HL-60/S4 treated with phorbol 12-myristate 13-acetate at 8.2 ng/mL for 4 days and 3 days (cell line): ENCODE results near the gene ANKRD61.
"Not testable (repeated sequence)": the region's sequence is repeated elsewhere in the genome, so short reads cannot be mapped to it uniquely, and the experiment has no call there.

Experiments
- in situ Hi-C: fragments of 300-500 bp; cut with MboI; formaldehyde crosslinking; loops from 2 replicates; pipeline ENCODE4 v1.15.0; 2022; ENCODE audit warnings: low sequenced_read_pairs

Gene ANKRD61

DNA sequence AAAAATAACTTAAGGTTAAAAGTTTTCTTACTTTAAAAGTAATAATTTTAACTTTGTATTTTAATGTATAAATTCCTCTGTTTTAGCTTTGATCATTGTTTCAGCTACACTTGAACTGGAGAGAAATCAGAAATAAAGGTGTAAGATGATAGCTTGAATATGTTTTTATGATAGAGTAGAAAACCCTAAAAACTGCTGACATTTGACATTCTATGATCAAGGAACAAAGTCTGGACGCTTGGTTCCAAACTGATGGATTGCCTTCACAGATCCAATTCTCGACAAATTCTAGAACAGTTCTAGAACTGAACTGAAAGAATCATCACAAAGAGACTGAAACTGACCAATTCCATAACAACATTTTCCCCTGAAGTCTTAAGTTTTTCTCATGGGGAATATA lies at the start of gene ANKRD61:
TSS of gene ANKRD61 (plus strand) at position 389 of the 400 bp plus-strand sequence. CDS start at position 389, 0 bp downstream.
- in situ Hi-C loops: no loop called here

GRCh38 chr7:5987061-5987460 lies 44.1 kb upstream of the ANKRD61 start:
- in situ Hi-C loops: not testable (repeated sequence)

- in situ Hi-C loops: no loop called here
Measured at GRCh38 chr7:5997210-5997808, 33.9 kb upstream of the ANKRD61 start.

- in situ Hi-C loops: no loop called here
Measured at GRCh38 chr7:6007386-6007785, 23.8 kb upstream of the ANKRD61 start.

GRCh38 chr7:6007835-6008590 lies 23.2 kb upstream of the ANKRD61 start:
- in situ Hi-C loops: not testable (repeated sequence)

DNA sequence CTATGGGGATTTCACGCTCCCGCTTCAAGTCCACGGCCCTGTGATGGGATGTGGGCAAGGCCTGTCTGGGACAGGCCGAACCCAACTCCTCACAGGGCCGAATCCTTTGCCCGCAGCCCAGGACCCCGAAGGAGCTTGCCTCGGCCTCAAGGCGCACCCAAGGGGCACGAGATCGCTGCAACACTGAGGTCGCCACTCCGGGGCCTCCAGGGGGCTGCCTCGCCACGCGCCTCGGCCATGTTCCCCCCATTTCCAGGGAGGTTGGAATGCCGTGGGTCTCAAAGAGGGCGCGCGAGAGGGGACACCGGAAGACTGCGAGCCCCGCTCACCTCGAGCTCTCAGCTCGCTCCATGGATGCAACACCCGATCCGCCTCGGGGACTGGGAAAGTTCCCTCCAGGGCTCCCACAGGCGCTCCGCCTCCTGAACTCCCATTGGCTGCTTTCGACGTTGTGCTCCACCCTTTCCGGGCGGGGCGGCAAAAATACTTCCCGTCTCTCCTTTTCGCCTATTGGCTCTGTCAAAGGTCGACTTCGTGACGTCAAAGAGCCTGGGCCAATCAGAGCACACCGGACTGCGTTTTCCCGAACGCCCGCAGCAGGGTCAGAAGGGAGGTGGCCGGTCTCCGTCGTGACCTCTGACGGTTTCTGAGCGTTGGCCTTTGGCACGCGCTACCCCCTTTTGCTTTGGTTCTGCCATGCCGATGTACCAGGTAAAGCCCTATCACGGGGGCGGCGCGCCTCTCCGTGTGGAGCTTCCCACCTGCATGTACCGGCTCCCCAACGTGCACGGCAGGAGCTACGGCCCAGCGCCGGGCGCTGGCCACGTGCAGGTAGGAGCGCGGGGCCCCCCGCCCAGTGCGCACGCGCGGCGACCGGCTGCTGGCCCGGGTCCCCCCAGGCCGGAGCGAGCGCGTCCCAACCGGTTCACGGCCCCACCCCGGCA lies 22.2 kb upstream of the ANKRD61 start, which contains the start of the genes AIMP2 and PMS2:
TSS of gene AIMP2 (plus strand) at position 605 of the 944 bp plus-strand sequence. CDS start at position 697, 92 bp downstream.
TSS of gene PMS2 (minus strand) at position 382 of the 944 bp plus-strand sequence. CDS start at position 352, 30 bp downstream.
- in situ Hi-C loops: no loop called here

DNA sequence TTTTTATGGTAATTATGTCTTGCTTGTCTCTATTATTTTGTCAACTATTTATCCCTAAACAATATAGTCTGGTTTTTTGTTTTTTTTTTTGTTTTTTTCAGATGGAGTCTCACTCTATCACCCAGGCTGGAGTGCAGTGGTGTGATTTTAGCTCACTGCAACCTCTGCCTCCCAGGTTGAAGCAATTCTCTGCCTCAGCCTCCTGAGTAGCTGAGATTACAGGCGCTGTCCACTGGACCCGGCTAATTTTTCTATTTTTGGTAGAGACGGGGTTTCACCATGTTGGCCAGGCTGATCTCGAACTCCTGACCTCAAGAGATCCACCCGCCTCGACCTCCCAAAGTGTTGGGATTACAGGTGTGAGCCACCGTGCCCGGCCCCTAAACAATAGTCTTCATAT lies 20.8 kb upstream of the ANKRD61 start:
- in situ Hi-C loops: not testable (repeated sequence)

- in situ Hi-C loops: no loop called here
Measured at GRCh38 chr7:6011541-6011940, 19.6 kb upstream of the ANKRD61 start.

DNA sequence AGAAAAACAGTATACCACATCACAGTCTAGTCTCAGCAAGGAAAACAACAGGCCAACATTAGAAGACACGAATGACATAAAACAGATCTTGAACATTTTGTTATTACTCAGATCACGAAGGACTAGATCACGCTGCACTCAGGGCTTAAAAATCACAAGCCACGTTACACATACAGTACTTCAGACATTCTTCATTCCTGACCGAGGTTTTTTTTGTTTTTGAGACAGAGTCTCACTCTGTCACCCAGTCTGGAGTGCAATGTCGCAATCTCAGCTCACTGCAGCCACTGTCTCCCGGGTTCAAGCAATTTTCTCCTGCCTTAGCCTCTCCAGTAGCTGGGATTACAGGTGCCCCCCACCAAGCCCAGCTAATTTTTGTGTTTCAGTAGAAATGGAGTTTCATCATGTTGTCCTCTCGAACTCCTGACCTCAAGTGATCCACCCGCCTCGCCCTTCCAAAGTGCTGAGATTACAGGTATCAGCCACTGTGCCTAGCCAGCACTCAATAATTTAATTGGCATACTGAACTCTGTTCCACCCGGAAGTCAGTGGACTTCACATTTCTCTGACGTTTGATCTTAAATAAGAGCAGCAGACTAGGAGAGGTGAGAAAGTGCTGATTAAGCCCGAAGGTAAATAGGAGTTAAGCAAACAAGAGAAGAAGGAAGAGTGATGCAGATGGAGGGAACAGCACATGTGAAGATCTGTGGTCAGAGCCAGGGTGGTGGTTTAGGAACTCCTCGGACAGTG lies 18.6 kb upstream of the ANKRD61 start:
- in situ Hi-C loops: no loop called here

DNA sequence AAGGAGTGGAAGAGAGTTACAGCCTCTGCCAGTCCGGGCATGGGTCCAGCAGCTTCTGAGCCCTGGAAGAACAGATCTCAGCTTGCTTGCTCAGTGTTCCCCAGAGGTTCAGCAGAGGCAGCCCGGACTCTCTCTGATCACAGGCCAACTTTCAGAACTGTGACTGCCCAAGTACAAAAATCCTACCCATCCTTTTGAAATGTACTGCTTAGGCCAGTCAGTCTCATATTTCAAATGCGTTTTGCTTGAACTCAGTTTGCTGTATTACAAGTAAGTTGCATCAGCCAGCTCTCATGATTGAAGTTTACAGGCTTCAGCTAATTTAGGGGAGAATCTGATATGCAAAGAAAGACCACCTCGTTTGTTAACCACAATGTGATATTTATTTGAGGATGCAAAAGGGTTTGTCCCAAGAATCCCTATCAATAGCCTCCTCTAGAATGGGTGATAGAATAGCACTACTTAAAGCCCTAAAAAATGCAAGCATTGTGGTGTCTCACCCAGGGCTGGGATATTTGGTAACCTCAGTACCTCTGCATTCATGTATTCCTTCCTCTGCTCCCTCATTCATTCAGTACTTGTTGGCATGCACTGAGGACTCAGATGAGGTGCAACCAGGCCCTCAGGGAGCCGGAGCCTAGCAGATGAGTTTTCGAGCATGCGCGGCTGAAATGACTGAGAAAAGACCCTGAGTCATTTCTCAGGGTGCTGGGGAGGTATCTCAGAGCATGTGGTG lies 15.1 kb upstream of the ANKRD61 start:
- in situ Hi-C loops: no loop called here

- in situ Hi-C loops: no loop called here
Measured at GRCh38 chr7:6016653-6016966, 14.6 kb upstream of the ANKRD61 start.

- in situ Hi-C loops: no loop called here
Measured at GRCh38 chr7:6020371-6021286, 10.5 kb upstream of the ANKRD61 start.

DNA sequence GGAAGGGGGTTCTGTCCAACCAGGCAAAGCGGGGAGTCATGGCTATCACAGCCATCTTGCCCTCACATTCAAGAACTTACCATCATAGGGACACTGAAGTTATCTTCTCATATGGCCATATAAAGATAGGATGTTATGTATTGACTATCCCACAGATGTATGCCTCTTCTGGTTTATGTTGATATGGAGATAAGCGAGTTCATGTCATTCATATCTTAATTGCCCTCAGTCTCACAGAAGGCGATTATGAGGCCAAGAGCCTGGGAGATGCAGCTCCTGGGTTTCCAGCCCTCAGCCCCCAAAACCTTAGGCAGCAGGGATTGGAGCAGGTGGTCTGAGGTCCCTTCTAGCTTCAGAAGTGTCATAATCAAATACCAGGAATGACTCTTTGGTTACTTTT lies 8.5 kb upstream of the ANKRD61 start:
- in situ Hi-C loops: no loop called here

- in situ Hi-C loops: no loop called here
Measured at GRCh38 chr7:6023974-6024435, 7.2 kb upstream of the ANKRD61 start.

GRCh38 chr7:6026011-6026819 lies 5.0 kb upstream of the ANKRD61 start:
- in situ Hi-C loops: no loop called here

DNA sequence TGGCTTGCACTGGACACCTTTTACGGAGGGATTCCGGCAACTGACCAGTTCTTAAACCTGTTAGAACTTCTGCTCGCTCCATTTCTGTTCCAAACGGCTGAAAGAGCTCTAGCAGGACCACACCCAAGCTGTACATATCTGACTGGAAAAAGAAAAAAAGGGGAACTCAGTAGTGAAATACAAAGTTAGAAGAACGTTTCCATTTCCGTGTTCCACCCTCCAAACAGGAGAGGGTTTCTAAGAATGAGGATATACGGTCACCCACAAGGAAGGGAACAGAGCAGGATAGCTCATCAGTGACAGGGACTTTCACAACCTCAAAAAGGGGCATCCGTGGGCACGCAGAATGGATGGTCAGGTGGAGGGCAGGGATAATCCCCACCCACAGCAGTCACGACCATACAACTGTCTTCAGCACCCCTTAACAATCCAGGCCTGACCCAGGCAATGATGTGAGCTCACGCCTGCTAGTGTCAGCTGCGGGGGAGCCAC lies 4.3 kb upstream of the ANKRD61 start:
- in situ Hi-C loops: no loop called here

DNA sequence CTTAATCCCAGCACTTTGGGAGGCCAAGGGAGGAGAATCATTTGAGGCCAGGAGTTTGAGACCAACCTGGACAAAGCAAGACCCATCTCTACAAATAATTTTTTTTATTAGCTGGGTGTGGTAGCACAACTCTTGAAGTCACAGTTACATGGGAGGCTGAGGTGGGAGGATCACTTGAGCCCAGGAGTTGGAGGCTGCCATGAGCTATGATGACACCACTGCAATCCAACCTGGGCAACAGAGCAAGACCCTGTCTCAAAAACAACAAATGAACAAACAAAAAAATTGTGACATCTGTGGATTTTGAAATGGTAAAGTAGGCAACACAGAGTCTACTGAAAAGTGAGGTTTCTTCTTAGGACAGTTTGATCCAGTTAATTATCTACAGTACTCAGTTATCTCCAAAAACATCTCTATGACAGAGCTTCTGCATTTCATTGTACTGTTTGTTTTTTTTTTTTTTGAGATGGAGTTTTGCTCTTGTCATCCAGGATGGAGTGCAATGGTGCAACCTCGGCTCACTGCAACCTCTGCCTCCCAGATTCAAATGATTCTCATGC lies 3.3 kb upstream of the ANKRD61 start:
- in situ Hi-C loops: no loop called here
